GM21515 (cell line): Measurements from ENCODE around the gene RAET1G.
"Not testable (repeated sequence)": the region's sequence is repeated elsewhere in the genome, so short reads cannot be mapped to it uniquely, and the experiment has no call there.

Experiments used
- ATAC-seq: cut with Tn5 transposase; IDR thresholded peaks from one replicate; pipeline ENCODE4 v1.9.1; 2021; ENCODE audit not compliant: unreplicated experiment

RAET1G gene

GRCh38 chr6:149897015-149897697, 25.8 kb downstream of the RAET1G start:
- ATAC-seq, result no peak

GRCh38 chr6:149896491-149896890, 26.4 kb downstream of the RAET1G start:
- no peak for ATAC-seq

GRCh38 chr6:149895833-149896271, 27.1 kb downstream of the RAET1G start:
- ATAC-seq, result no peak

GRCh38 chr6:149895048-149895590, 27.8 kb downstream of the RAET1G start:
- ATAC-seq, result no peak

GRCh38 chr6:149891864-149892263, 31.1 kb downstream of the RAET1G start:
- not testable (repeated sequence) for ATAC-seq

- ATAC-seq, result no peak
Observed at GRCh38 chr6:149891259-149891658, 31.7 kb downstream of the RAET1G start.

- ATAC-seq, result no peak
Observed at GRCh38 chr6:149890629-149891045, 32.3 kb downstream of the RAET1G start.

GRCh38 chr6:149889326-149889725, 33.6 kb downstream of the RAET1G start:
- ATAC-seq, result no peak

GRCh38 chr6:149888659-149889058, 34.3 kb downstream of the RAET1G start:
- ATAC-seq, result no peak

GRCh38 chr6:149888093-149888492, 34.8 kb downstream of the RAET1G start:
- ATAC-seq, result no peak

- no peak for ATAC-seq
Observed at GRCh38 chr6:149887343-149887742, 35.6 kb downstream of the RAET1G start.

GRCh38 chr6:149885888-149886287, 37.0 kb downstream of the RAET1G start:
- no peak for ATAC-seq

- no peak for ATAC-seq
Observed at GRCh38 chr6:149884617-149885016, 38.3 kb downstream of the RAET1G start.

GRCh38 chr6:149884215-149884614, 38.7 kb downstream of the RAET1G start:
- no peak for ATAC-seq

GRCh38 chr6:149881860-149882259, 41.1 kb downstream of the RAET1G start:
- ATAC-seq, result no peak

GRCh38 chr6:149881066-149881766, 41.7 kb downstream of the RAET1G start:
- ATAC-seq, result no peak

- ATAC-seq, result no peak
Observed at GRCh38 chr6:149877659-149878058, 45.3 kb downstream of the RAET1G start.

- ATAC-seq, result no peak
Observed at GRCh38 chr6:149876241-149876933, 46.5 kb downstream of the RAET1G start.

- no peak for ATAC-seq
Observed at GRCh38 chr6:149872233-149872632, 50.7 kb downstream of the RAET1G start.

- no peak for ATAC-seq
Observed at GRCh38 chr6:149871182-149871581, 51.7 kb downstream of the RAET1G start.

GRCh38 chr6:149869275-149869892, 53.5 kb downstream of the RAET1G start:
- no peak for ATAC-seq
